ENCODE results near the gene SLC2A4RG. TPM values are rescaled to one million over a fixed set of nuclear protein-coding genes. Genes with fewer than 3 reads are reported as not detected.

Gene SLC2A4RG
- total RNA-seq, 3 donors from 2014 or later (not counting 1 experiment from before 2014, with no cell fraction given): 90.4 to 100 (median 95.5) TPM

GRCh38 chr20:63696306-63696627, 43.3 kb upstream of the SLC2A4RG start:
- H3K4me3 Mint-ChIP-seq: no peak overlapping the region
- Histone ChIP-seq H3K27ac (ENCODE audit: low read length) (no peak overlapping the region), H3K4me1 (ENCODE audit: control insufficient read depth, insufficient read depth, low read length) (peaks cover 36% of the 10 kb centered on the region), H3K36me3 (ENCODE audit: control insufficient read depth, insufficient read depth, low read length) (peaks cover 5% of the 10 kb centered on the region), H3K4me3 (ENCODE audit: low read length) (no peak overlapping the region), H3K27me3 (ENCODE audit: control insufficient read depth, insufficient read depth, low read length) (no peaks in the 10 kb centered on the region), H3K9me3 (ENCODE audit: control insufficient read depth, insufficient read depth, low read length) (no peaks in the 10 kb centered on the region)
- intact Hi-C loops (cut with micrococcal nuclease): no loop called here
- DNase-seq: peak in 1 of 2 donors; percentile 59
- H3K27ac Mint-ChIP-seq: no peak overlapping the region
- no peaks in the 10 kb centered on the region for H3K9me3 Mint-ChIP-seq
- peak; percentile 39 to 57 (median 52) for ATAC-seq
- peaks cover 0 to 27% of the 10 kb centered on the region in 2 donors for H3K4me1 Mint-ChIP-seq
- WGBS (ENCODE audit: insufficient coverage): 5% methylated on average over 6 of the region's 6 CpGs
- no peaks in the 10 kb centered on the region for H3K27me3 Mint-ChIP-seq (ENCODE audit: low read depth in 2 of 2)
- H3K36me3 Mint-ChIP-seq: no peaks in the 10 kb centered on the region
- no peak for TF ChIP-seq CTCF (IDR thresholded peaks at IDR 0.05)

- 7% methylated on average over 52 of the region's 52 CpGs for WGBS (ENCODE audit: insufficient coverage)
- intact Hi-C loops (cut with micrococcal nuclease): no loop called here
- no peak within 1 kb of the TSS for H3K27ac ChIP-seq (ENCODE audit: low read length)
- Mint-ChIP-seq H3K36me3 (no peaks in the 10 kb centered on the region), H3K27ac (no peak within 1 kb of the TSS), H3K4me3 (peak within 1 kb of the TSS; percentile 35), H3K27me3 (ENCODE audit: low read depth in 2 of 2) (no peaks in the 10 kb centered on the region), H3K4me1 (peaks cover 0 to 27% of the 10 kb centered on the region in 2 donors), H3K9me3 (no peaks in the 10 kb centered on the region)
- H3K4me3 ChIP-seq (ENCODE audit: low read length): no peak within 1 kb of the TSS
- DNase-seq (peak in 1 of 2 donors; percentile 43), ATAC-seq (peak; percentile 14 to 40 (median 28))
- TF ChIP-seq CTCF (IDR thresholded peaks at IDR 0.05): no peak
- H3K4me1 ChIP-seq (ENCODE audit: control insufficient read depth, insufficient read depth, low read length): peaks cover 41% of the 10 kb centered on the region
- no peaks in the 10 kb centered on the region for H3K27me3 ChIP-seq (ENCODE audit: control insufficient read depth, insufficient read depth, low read length)
- no peaks in the 10 kb centered on the region for H3K9me3 ChIP-seq (ENCODE audit: control insufficient read depth, insufficient read depth, low read length)
- H3K36me3 ChIP-seq (ENCODE audit: control insufficient read depth, insufficient read depth, low read length): peaks cover 5% of the 10 kb centered on the region
Observed at GRCh38 chr20:63696628-63697356, 42.8 kb upstream of the SLC2A4RG start, which contains the start of gene TNFRSF6B. TNFRSF6B (plus strand) TSS chr20:63696652; CDS start chr20:63696768, 116 bp downstream.

- Mint-ChIP-seq H3K4me3 (peak overlapping the region; percentile 35), H3K36me3 (no peaks in the 10 kb centered on the region), H3K4me1 (peaks cover 0 to 33% of the 10 kb centered on the region in 2 donors), H3K27me3 (ENCODE audit: low read depth in 2 of 2) (no peaks in the 10 kb centered on the region), H3K27ac (no peak overlapping the region), H3K9me3 (no peaks in the 10 kb centered on the region)
- Histone ChIP-seq H3K4me1 (ENCODE audit: control insufficient read depth, insufficient read depth, low read length) (peaks cover 47% of the 10 kb centered on the region), H3K36me3 (ENCODE audit: control insufficient read depth, insufficient read depth, low read length) (peaks cover 5% of the 10 kb centered on the region), H3K27ac (ENCODE audit: low read length) (no peak overlapping the region), H3K9me3 (ENCODE audit: control insufficient read depth, insufficient read depth, low read length) (no peaks in the 10 kb centered on the region), H3K4me3 (ENCODE audit: low read length) (no peak overlapping the region), H3K27me3 (ENCODE audit: control insufficient read depth, insufficient read depth, low read length) (no peaks in the 10 kb centered on the region)
- ATAC-seq: peak in 1 of 3 donors; percentile 11
- intact Hi-C loops (cut with micrococcal nuclease): no loop called here
- WGBS (ENCODE audit: insufficient coverage): 58% methylated on average over 7 of the region's 7 CpGs
- TF ChIP-seq CTCF (IDR thresholded peaks at IDR 0.05): no peak
- no peak for DNase-seq
Observed at GRCh38 chr20:63697357-63697867, 42.2 kb upstream of the SLC2A4RG start.

All from natural killer cell (primary cell).